Panc1 (cell line): ENCODE data around the gene KCNA5. TPM values are rescaled to one million over a fixed set of nuclear protein-coding genes. Genes with fewer than 3 reads are reported as not detected.

ENCODE experiments used
- ATAC-seq: fragments of 200-7000 bp; cut with Tn5 transposase; 2 replicates; pipeline ENCODE4 v1.9.1; 2020; ENCODE audit warnings: mild to moderate bottlenecking, moderate library complexity
- BruUV-seq: library from RNA; stranded (reverse); fragments of 400-500 nt; replicated peaks from 2 replicates; lab custom pipeline; 2021; lab: Mats Ljungman, UMichigan
- CTCF ChIA-PET: fragments of 300-600 bp; sonication (Branson Sonifier 250); formaldehyde crosslinking; loops from one replicate; lab custom pipeline; 2022; ENCODE audit warnings: antibody characterized with exemption; lab: Charles Lee
- POLR2A ChIA-PET: fragments of 300-600 bp; sonication (Branson Sonifier 250); formaldehyde crosslinking; loops from one replicate; lab custom pipeline; 2022; ENCODE audit warnings: antibody characterized with exemption; lab: Charles Lee
- DNase-seq: peaks from one replicate; pipeline ENCODE4 v3.0.0-alpha.2; 2010; ENCODE audit warnings: low read depth, low spot score
- H3K27ac ChIP-seq: 2 replicates; pipeline ENCODE4 v1.5.1; 2011; ENCODE audit warnings: mild to moderate bottlenecking, low read length, inconsistent platforms
- H3K27me3 ChIP-seq: fragments of 200-500 bp; sonication (Bioruptor generic); 2 replicates; pipeline ENCODE4 v1.6.0; 2014; ENCODE audit warnings: low read length, inconsistent platforms; ENCODE audit not compliant: control insufficient read depth, insufficient read depth
- H3K36me3 ChIP-seq: fragments of 200-500 bp; sonication (Bioruptor generic); 2 replicates; pipeline ENCODE4 v1.5.1; 2014; ENCODE audit warnings: inconsistent platforms, mild to moderate bottlenecking, low read length, moderate library complexity; ENCODE audit not compliant: control insufficient read depth, insufficient read depth
- H3K4me1 ChIP-seq: 2 replicates; pipeline ENCODE4 v1.5.1; 2011; ENCODE audit warnings: inconsistent platforms, mild to moderate bottlenecking, low read length, moderate library complexity; ENCODE audit not compliant: control insufficient read depth, insufficient read depth
- H3K4me3 ChIP-seq, 2 experiments: 2 replicates each; pipeline ENCODE4 v1.5.1; 2011 to 2012; ENCODE audit warnings: low read depth in 2 of 2, low read length in 2 of 2, mild to moderate bottlenecking in 2 of 2, inconsistent platforms in 1 of 2, moderate library complexity in 1 of 2
- H3K9me3 ChIP-seq: fragments of 200-500 bp; sonication (Bioruptor generic); 2 replicates; pipeline ENCODE4 v1.5.1; 2014; ENCODE audit warnings: low read depth, mild to moderate bottlenecking, inconsistent platforms, low read length, moderate library complexity; ENCODE audit not compliant: control insufficient read depth, insufficient read depth
- POLR2AphosphoS5 ChIP-seq: IDR thresholded peaks from 2 replicates; pipeline ENCODE4 v1.6.1; 2012; ENCODE audit warnings: mild to moderate bottlenecking, low read depth, low read length, moderate library complexity
- SIN3A ChIP-seq: IDR thresholded peaks from 2 replicates; pipeline ENCODE4 v1.6.1; 2012; ENCODE audit warnings: low read depth, mild to moderate bottlenecking, low read length, moderate library complexity, borderline replicate concordance; ENCODE audit not compliant: insufficient read depth
- TCF7L2 ChIP-seq: IDR thresholded peaks from 2 replicates; pipeline ENCODE4 v1.6.1; 2011; ENCODE audit warnings: mild to moderate bottlenecking, low read depth, low read length, inconsistent platforms
- in situ Hi-C: cut with HindIII; loops from 2 replicates; pipeline ENCODE4 v1.10.0; 2016; ENCODE audit warnings: low sequenced_read_pairs, low pct_unique_long_range_greater_than_20kb
- intact Hi-C: fragments of 100-400 bp; cut with micrococcal nuclease; formaldehyde crosslinking; loops from one replicate; pipeline ENCODE4 v1.10.0; 2022; ENCODE audit not compliant: unreplicated experiment
- total RNA-seq: library from RNA; stranded (reverse); gene quantifications from one replicate; pipeline ENCODE4 v1.2.1, GENCODE V29; 2021; ENCODE audit not compliant: unreplicated experiment
- TF ChIP-seq, protein P1 (sequence below), 2 experiments: IDR thresholded peaks; 2 replicates each; pipeline ENCODE4 v1.6.1; 2011 to 2012; ENCODE audit warnings: low read depth in 2 of 2, control low read depth in 1 of 2, low read length in 1 of 2, mild to moderate bottlenecking in 1 of 2, moderate library complexity in 1 of 2; ENCODE audit not compliant: insufficient read depth in 1 of 2
- TF ChIP-seq, protein P2 (sequence below): fragments of 450-650 bp; IDR thresholded peaks from 2 replicates; pipeline ENCODE4 v1.5.1; 2017; ENCODE audit warnings: mild to moderate bottlenecking

The KCNA5 gene
- total RNA-seq, 1 experiment from 2014 or later: not detected

DNA sequence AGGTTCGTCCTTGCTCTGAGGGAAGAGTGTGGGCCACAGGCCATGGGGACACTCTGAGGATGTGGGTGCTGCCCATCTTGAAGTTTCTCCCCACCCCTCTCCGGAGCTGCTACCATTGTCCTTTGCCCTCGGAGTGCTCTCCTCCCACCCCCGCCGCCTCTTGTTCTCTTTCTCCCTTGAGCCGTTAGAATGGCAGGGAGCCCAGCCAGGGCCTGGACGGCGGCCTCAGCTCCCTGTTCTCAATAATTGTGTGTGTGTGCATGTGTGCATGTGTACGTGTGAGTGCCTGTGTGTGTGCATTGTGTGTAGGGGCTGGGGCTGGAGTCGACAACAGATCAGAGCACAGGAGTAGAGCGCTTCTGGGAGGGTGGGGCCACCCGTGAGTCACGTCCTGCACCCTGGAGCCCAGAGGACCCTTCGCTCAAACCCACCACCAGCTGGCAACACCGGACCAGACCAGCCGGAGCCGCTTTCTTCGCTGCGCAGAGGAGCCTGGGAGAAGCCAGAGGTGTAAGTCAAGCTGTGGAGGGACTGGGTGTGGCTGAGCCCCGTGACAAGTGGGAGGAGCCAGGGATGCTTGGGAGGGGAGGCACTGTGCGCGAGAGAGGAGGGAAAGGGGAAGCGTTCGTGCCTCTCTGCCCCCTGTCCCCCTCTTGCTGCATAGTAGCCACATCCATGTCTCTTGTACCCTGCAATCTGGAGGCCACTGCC, 25.9 kb upstream of the KCNA5 start:
- CTCF ChIA-PET: no interaction called here
- ATAC-seq (no peak), DNase-seq (no peak)
- no peak for TF ChIP-seq SIN3A
- TF ChIP-seq, protein P1, sequence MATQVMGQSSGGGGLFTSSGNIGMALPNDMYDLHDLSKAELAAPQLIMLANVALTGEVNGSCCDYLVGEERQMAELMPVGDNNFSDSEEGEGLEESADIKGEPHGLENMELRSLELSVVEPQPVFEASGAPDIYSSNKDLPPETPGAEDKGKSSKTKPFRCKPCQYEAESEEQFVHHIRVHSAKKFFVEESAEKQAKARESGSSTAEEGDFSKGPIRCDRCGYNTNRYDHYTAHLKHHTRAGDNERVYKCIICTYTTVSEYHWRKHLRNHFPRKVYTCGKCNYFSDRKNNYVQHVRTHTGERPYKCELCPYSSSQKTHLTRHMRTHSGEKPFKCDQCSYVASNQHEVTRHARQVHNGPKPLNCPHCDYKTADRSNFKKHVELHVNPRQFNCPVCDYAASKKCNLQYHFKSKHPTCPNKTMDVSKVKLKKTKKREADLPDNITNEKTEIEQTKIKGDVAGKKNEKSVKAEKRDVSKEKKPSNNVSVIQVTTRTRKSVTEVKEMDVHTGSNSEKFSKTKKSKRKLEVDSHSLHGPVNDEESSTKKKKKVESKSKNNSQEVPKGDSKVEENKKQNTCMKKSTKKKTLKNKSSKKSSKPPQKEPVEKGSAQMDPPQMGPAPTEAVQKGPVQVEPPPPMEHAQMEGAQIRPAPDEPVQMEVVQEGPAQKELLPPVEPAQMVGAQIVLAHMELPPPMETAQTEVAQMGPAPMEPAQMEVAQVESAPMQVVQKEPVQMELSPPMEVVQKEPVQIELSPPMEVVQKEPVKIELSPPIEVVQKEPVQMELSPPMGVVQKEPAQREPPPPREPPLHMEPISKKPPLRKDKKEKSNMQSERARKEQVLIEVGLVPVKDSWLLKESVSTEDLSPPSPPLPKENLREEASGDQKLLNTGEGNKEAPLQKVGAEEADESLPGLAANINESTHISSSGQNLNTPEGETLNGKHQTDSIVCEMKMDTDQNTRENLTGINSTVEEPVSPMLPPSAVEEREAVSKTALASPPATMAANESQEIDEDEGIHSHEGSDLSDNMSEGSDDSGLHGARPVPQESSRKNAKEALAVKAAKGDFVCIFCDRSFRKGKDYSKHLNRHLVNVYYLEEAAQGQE (IDR thresholded peaks at IDR 0.05; ENCODE audit: insufficient read depth in 1 of 2, low read depth in 2 of 2, low read length in 1 of 2): no peak
- TF ChIP-seq TCF7L2: no peak
- no peak for TF ChIP-seq POLR2AphosphoS5
- TF ChIP-seq, protein P2, sequence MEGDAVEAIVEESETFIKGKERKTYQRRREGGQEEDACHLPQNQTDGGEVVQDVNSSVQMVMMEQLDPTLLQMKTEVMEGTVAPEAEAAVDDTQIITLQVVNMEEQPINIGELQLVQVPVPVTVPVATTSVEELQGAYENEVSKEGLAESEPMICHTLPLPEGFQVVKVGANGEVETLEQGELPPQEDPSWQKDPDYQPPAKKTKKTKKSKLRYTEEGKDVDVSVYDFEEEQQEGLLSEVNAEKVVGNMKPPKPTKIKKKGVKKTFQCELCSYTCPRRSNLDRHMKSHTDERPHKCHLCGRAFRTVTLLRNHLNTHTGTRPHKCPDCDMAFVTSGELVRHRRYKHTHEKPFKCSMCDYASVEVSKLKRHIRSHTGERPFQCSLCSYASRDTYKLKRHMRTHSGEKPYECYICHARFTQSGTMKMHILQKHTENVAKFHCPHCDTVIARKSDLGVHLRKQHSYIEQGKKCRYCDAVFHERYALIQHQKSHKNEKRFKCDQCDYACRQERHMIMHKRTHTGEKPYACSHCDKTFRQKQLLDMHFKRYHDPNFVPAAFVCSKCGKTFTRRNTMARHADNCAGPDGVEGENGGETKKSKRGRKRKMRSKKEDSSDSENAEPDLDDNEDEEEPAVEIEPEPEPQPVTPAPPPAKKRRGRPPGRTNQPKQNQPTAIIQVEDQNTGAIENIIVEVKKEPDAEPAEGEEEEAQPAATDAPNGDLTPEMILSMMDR: no peak
- POLR2A ChIA-PET: no interaction called here
- BruUV-seq: no TSS peak
- H3K27ac ChIP-seq: no peak overlapping the region
- in situ Hi-C loops: no loop called here
- H3K36me3 ChIP-seq: no peaks in the 10 kb centered on the region
- no peaks in the 10 kb centered on the region; the same call in 1 of the 2 replicates for H3K27me3 ChIP-seq
- intact Hi-C loops: no loop called here
- H3K4me3 ChIP-seq: no peak overlapping the region
- no peaks in the 10 kb centered on the region for H3K9me3 ChIP-seq
- no peaks in the 10 kb centered on the region for H3K4me1 ChIP-seq

DNA sequence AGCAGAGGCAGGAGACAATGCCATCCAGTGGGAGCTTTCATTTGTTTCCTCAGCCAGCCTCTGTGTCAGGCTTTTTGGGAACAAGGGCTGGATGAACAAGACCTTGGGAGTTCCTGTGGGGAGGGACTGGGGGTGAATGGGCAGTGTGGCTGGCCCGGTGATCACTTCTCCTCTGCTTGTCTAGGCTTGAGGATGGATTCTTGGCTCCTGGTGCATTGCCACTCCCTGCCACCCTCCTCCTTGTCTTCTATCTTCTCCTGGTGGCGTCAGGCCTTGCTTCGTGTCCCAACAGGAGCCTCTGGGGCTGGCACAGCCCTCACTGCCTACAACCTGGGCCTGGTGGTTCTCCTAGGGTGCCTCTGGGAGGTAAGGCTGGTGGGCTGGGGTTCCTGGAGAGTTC, 25.0 kb upstream of the KCNA5 start:
- ATAC-seq: no peak
- H3K4me3 ChIP-seq: no peak overlapping the region
- in situ Hi-C loops: no loop called here
- no TSS peak for BruUV-seq
- H3K27ac ChIP-seq: no peak overlapping the region
- no peaks in the 10 kb centered on the region for H3K4me1 ChIP-seq
- no peaks in the 10 kb centered on the region for H3K36me3 ChIP-seq
- no peak for DNase-seq
- intact Hi-C loops: no loop called here
- CTCF ChIA-PET: no interaction called here
- H3K9me3 ChIP-seq: no peaks in the 10 kb centered on the region
- no peak for TF ChIP-seq TCF7L2
- TF ChIP-seq, protein P1 (IDR thresholded peaks at IDR 0.05; ENCODE audit: insufficient read depth in 1 of 2, low read depth in 2 of 2, low read length in 1 of 2): no peak
- TF ChIP-seq, protein P2: no peak
- no peak for TF ChIP-seq POLR2AphosphoS5
- no peak for TF ChIP-seq SIN3A
- no peaks in the 10 kb centered on the region for H3K27me3 ChIP-seq
- POLR2A ChIA-PET: no interaction called here
